ENCODE data around the gene CYSTM1. TPM values are rescaled to one million over a fixed set of nuclear protein-coding genes. Genes with fewer than 3 reads are reported as not detected.

CYSTM1 gene
- total and polyA plus RNA-seq, 7 donors, result 23.8 to 597 (median 51.7) TPM

- H3K9me3 ChIP-seq, result no peaks in the 10 kb centered on the region
- intact Hi-C loops (cut with DNase I), result loop anchor here (10.0 kb wide), 1 partner anchor 278 kb away; no protein-coding TSS in a partner anchor
- TF ChIP-seq POLR2A (IDR thresholded peaks at IDR 0.05), result no peak
- TF ChIP-seq EP300 (IDR thresholded peaks at IDR 0.05), result no peak
- TF ChIP-seq CTCF (IDR thresholded peaks at IDR 0.05), result no peak
- no peak for TF ChIP-seq POLR2AphosphoS5 (IDR thresholded peaks at IDR 0.05)
Measured at GRCh38 chr5:140142856-140143255, 32.1 kb upstream of the CYSTM1 start.

GRCh38 chr5:140143521-140144258 is 31.3 kb upstream of the CYSTM1 start:
- 96 to 98% methylated on average over 3 of the region's 3 CpGs for WGBS, 2 donors
- H3K27me3 ChIP-seq, result no peaks in the 10 kb centered on the region
- H3K36me3 ChIP-seq, result no peaks in the 10 kb centered on the region
- TF ChIP-seq POLR2A (IDR thresholded peaks at IDR 0.05) (no peak), POLR2AphosphoS5 (IDR thresholded peaks at IDR 0.05) (no peak), CTCF (IDR thresholded peaks at IDR 0.05) (no peak), EP300 (IDR thresholded peaks at IDR 0.05) (no peak)
- H3K4me1 ChIP-seq, result peaks cover 0 to 37% (median 26%) of the 10 kb centered on the region in 4 donors
- no peak for DNase-seq
- intact Hi-C loops (cut with DNase I), result loop anchor here (2.0 to 10.0 kb wide), 4 partner anchors 29 to 279 kb away; partner anchors contain the start of gene PURA
- no peak overlapping the region for H3K4me3 ChIP-seq
- no peaks in the 10 kb centered on the region for H3K9me3 ChIP-seq
- no peak overlapping the region for H3K27ac ChIP-seq

More at GRCh38 chr5:140142856-140143255, 32.1 kb upstream of the CYSTM1 start:
- H3K4me3 ChIP-seq, result no peak overlapping the region
- peaks cover 0 to 37% (median 26%) of the 10 kb centered on the region in 4 donors for H3K4me1 ChIP-seq
- WGBS, 2 donors, result 83 to 94% methylated on average over 7 of the region's 7 CpGs
- no peaks in the 10 kb centered on the region for H3K36me3 ChIP-seq
- H3K27me3 ChIP-seq, result no peaks in the 10 kb centered on the region
- DNase-seq, result no peak
- H3K27ac ChIP-seq, result no peak overlapping the region

- peak overlapping the region in 2 of 4 donors; percentile 50 for H3K4me3 ChIP-seq
- 60 to 73% methylated on average over 3 of the region's 3 CpGs for WGBS, 2 donors
Measured at GRCh38 chr5:140145256-140145655, 29.7 kb upstream of the CYSTM1 start.

GRCh38 chr5:140145818-140146522 is 29.0 kb upstream of the CYSTM1 start:
- peak overlapping the region; percentile 25 to 50 (median 47) for H3K4me3 ChIP-seq
- DNase-seq, result peak; percentile 85
- H3K27ac ChIP-seq, result peak overlapping the region in 1 of 4 donors; percentile 45
- peak in 3 of 4 experiments; percentile 2 to 84 (median 51) for TF ChIP-seq CTCF (IDR thresholded peaks at IDR 0.05)
- TF ChIP-seq POLR2A (IDR thresholded peaks at IDR 0.05), result no peak
- H3K36me3 ChIP-seq, result no peaks in the 10 kb centered on the region
- H3K27me3 ChIP-seq, result no peaks in the 10 kb centered on the region
- peaks cover 0 to 28% (median 22%) of the 10 kb centered on the region in 4 donors for H3K4me1 ChIP-seq
- H3K9me3 ChIP-seq, result no peaks in the 10 kb centered on the region
- 7 to 15% methylated on average over 64 of the region's 64 CpGs for WGBS, 2 donors
- intact Hi-C loops (cut with DNase I), result loop anchor here (2.0 to 10.0 kb wide), 5 partner anchors 31 to 359 kb away; partner anchors contain the start of gene PURA

More at GRCh38 chr5:140145256-140145655, 29.7 kb upstream of the CYSTM1 start:
- H3K9me3 ChIP-seq, result no peaks in the 10 kb centered on the region
- no peak overlapping the region for H3K27ac ChIP-seq
- DNase-seq, result no peak
- intact Hi-C loops (cut with DNase I), result loop anchor here (2.0 to 10.0 kb wide), 5 partner anchors 30 to 358 kb away; partner anchors contain the start of gene PURA
- H3K4me1 ChIP-seq, result peaks cover 0 to 35% (median 26%) of the 10 kb centered on the region in 4 donors
- no peaks in the 10 kb centered on the region for H3K36me3 ChIP-seq
- no peaks in the 10 kb centered on the region for H3K27me3 ChIP-seq
- TF ChIP-seq EP300 (IDR thresholded peaks at IDR 0.05), result no peak
- no peak for TF ChIP-seq POLR2AphosphoS5 (IDR thresholded peaks at IDR 0.05)
- no peak for TF ChIP-seq POLR2A (IDR thresholded peaks at IDR 0.05)
- TF ChIP-seq CTCF (IDR thresholded peaks at IDR 0.05), result no peak

Measured in sigmoid colon (tissue), 7 donors.